Lower leg skin (tissue), 3 donors: ENCODE results near the gene AUTS2.

Experiments used
- POLR2A ChIP-seq, 2 donors: fragments of 450-650 bp; IDR thresholded peaks; one replicate each; pipeline ENCODE4 v1.6.1; 2016 to 2017; ENCODE audit warnings: antibody characterized with exemption in 2 of 2, mild to moderate bottlenecking in 1 of 2, moderate library complexity in 1 of 2
- TF ChIP-seq, protein P1 (sequence below), 3 donors: fragments of 450-650 bp; IDR thresholded peaks; one replicate each; pipeline ENCODE4 v1.5.1; 2016; ENCODE audit warnings: antibody characterized with exemption in 3 of 3, mild to moderate bottlenecking in 3 of 3, moderate library complexity in 2 of 3

DNA sequence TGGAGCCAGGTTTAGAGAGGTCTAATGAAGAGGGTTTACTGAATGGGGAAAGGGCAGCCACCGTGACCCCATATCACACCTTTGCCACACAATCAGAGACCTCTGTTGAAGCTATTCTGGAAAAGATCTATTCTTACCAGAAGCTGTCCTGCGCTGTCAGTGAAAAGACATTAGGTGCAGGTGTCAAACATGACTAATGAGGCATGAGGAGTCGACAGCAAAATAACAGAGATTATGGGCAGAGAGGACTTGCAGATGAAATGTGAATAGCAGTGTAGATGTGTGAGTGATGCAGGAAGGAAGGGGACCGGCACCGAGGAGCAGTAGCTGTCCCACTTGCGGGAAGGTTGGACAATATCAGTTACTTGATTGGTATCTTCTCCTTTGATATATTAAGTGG, 906.0 kb downstream of the AUTS2 start:
- TF ChIP-seq, protein P1, sequence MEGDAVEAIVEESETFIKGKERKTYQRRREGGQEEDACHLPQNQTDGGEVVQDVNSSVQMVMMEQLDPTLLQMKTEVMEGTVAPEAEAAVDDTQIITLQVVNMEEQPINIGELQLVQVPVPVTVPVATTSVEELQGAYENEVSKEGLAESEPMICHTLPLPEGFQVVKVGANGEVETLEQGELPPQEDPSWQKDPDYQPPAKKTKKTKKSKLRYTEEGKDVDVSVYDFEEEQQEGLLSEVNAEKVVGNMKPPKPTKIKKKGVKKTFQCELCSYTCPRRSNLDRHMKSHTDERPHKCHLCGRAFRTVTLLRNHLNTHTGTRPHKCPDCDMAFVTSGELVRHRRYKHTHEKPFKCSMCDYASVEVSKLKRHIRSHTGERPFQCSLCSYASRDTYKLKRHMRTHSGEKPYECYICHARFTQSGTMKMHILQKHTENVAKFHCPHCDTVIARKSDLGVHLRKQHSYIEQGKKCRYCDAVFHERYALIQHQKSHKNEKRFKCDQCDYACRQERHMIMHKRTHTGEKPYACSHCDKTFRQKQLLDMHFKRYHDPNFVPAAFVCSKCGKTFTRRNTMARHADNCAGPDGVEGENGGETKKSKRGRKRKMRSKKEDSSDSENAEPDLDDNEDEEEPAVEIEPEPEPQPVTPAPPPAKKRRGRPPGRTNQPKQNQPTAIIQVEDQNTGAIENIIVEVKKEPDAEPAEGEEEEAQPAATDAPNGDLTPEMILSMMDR (IDR thresholded peaks at IDR 0.05): no peak
- TF ChIP-seq POLR2A (IDR thresholded peaks at IDR 0.05): no peak
